Amygdala (tissue), 56 donors: Measurements from ENCODE around the gene GSTO1.

Experiments
- DNase-seq, 56 donors: peaks; one replicate each; lab custom pipeline; 2025; lab: John Stamatoyannopoulos, UW

Gene GSTO1

DNA sequence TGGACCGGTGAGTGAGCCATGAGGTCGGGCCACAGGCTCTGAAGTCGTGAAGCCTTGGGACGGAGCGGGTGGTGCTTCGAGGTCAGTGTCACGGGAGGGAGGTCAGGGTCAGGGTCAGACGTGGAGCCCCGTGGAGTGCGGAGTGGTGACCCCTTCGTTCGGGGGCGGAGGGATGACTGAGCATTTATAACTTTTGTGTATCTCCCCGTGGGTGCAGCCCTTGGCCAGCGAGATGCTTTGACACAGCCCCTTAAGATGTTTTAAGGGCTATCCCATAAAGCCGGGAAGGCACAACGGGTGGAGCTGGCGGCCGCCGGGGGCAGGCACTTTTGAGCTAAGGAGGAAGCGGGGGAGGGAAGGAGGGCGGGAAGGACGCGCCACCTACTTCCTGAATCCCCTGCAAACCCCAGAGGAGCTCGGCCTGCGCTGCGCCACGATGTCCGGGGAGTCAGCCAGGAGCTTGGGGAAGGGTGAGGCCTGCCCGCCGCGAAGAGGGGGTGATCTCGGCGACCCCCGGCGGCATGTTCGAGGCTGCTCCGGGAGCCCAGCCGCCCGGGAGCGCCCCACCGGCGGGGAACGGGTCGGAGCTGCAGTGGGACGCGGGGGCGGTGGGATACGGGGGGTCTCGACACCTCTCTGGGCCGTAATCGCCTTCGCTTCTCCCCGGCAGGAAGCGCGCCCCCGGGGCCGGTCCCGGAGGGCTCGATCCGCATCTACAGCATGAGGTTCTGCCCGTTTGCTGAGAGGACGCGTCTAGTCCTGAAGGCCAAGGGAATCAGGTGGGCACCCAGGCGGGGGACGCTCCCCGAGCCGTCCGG, at the start of gene GSTO1:
Gene GSTO1 (plus strand): TSS at position 400 of the 818 bp plus-strand sequence. CDS start 37 bp downstream, at position 437.
- DNase-seq = peak in 49 of 56 donors; percentile 11 to 77 (median 54)

DNA sequence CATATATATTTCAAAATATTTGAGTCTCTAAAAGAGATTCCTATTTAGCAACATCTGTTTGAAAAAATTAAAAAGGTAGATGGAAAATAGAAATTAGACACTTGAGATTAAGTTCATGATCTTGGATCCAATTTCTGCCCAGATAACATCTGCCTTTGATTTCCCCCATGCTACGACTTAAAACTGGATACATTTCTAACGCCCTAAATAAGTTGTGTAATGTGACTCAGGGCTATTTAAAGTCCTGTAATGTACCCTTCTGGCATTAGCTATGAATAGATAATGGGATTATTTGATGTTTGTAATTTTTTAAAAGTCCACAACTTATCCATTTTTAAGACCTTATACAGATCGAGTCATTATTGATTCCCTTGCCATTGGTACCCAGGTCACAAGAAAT, 46.0 kb upstream of the GSTO1 start:
- no peak for DNase-seq

DNA sequence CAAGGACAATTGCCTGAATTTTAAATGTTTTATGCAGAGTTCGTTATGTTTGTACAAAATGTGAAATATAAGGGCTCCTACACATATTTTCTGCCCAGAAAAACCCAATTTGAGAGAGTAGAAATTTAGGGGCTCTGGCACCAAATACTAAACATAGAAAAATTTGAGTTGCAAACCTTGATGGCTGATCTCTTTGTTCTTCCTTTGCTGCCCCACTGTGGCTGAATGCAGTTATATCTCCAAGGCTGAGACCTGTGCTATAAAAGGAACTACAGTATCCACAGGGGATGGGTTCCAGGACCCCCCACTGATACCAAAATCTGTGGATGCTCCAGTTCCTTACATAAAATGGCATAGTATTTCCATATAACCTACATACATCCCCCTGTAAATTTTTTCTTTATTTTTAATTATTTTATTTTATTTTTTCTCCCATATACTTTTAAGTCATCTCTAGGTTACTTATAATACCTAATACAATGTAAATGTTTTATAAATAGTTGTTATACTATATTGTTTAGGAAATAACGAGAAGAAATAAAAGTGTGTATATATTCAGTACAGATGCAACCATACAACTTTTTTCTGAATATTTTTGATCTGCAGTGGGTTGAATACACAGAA, 45.0 kb upstream of the GSTO1 start:
- DNase-seq = peak in 34 of 56 donors; percentile 1 to 79 (median 19)

- DNase-seq = no peak
Observed at GRCh38 chr10:104216631-104217030, 38.1 kb upstream of the GSTO1 start.

DNA sequence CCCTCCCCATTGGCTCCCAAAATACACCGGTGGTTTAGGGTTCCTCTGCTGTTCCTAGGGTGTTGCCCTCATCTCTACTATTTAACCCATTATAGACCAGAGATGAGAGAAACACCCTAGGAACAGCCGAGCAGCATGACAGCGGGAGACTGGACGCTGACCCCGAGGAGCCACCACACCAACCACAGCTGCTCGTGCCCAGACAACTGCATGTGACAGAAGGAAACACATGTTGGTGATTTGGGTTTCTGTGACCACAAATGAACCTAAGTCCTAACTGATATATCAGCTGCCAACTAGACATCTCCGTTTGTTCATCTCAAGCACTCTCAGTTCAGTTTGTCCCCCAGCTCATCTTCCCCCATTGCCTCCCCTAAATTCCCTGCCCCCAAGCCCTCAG, 35.9 kb upstream of the GSTO1 start:
- DNase-seq = no peak

- no peak for DNase-seq
Observed at GRCh38 chr10:104220522-104220921, 34.2 kb upstream of the GSTO1 start.

DNA sequence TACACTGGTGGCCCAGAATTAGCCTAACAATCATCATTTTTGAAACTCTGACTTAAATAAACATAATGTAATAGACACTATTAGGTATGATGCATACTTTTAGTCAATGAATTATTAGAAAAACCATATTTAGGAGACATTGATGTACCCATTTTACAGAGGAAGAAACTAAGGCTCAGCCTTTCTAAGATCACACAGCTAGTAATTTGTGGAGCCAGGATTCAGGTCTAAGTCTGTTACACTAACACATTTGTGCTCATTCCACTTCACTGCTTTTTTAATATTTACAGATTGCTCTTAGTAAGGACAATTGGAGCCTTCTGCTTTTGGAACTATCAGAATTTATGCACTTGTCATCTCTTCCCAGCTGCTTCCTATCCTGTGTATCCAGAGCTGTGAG, 31.4 kb upstream of the GSTO1 start:
- no peak for DNase-seq

DNA sequence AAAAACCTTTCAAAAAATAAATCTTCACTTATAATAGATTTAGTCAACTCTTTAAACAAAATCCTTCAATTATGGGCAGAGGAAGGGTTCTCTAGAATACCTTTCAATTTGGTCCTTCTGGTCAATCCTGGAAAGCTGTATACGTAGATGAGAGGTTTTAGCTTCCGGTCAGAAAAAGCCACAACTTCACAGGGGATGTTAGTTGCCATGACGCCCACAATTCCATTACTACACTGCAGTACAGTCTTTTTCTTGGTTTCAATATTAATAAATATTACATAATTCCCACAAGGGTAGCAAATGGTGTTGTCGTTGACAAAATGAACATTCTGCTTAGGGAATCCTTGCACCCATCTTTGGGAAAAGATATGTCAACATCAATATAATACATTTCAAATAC, 24.2 kb upstream of the GSTO1 start:
- no peak for DNase-seq

DNA sequence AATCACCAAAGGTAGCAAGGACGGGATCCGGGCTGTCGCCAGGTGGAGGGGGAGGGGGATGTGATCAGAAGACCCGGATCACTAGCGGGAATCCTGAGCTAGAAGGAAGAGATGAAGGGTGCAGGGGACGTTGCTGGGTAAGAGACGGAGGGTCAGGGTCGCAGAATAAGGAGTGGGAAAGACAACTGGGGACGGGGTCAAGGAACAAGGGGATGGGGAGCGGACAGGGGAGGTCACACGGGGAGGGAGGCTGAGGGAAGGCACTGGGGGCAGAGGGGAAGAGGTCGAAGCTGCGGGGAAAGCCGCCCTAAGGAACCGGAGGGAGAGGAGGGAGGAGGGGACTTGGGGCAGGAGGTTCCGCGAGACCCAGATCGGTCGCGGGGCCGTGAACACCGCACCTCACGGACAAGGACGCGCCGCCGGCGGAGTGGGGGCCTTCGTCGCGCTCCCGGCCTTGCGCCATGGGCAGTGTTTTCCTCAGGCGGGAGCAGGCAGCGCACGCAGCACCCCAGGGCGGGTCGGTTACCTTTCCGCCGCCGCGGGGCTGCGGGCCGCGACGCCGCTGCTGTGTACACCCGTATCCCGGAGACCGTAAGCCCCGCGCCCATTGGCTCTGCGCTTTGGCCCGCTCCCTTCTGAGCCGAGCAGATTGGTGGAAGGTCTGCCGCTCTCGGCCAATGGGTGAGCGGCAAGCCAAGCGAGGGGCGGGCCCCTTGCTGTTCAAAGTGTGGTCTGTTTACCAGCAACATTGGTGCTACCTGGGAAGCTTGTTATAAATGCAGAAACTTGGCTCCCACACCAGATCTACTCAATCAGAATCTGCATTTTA, 22.7 kb upstream of the GSTO1 start, which contains the start of gene CFAP43:
Gene CFAP43 (minus strand): TSS at position 581 of the 829 bp plus-strand sequence. CDS start 118 bp downstream, at position 463.
- peak; percentile 41 to 97 (median 90) for DNase-seq

DNA sequence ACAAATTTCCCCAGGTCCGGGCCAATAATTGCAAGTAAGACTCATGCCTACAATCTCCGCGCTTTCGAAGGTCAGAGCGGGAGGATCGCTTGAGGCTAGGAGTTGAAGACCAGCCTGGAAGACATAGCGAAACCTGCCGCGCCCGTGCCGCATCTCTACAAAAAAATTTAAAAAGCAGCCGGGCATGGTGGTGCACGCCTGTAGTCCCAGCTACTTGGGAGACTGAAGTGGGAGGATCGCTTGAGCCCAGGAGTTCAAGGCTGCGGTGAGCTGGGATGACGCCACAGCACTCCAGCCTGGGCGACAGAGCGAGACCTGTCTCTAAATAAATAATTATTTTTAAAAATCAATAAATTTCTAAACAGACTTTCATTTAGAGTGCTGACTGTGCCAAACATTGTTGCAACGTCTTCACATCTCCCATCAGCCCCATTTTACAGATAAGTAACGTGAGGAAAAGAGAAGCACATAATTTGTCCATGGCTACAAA, 22.0 kb upstream of the GSTO1 start:
- no peak for DNase-seq

DNA sequence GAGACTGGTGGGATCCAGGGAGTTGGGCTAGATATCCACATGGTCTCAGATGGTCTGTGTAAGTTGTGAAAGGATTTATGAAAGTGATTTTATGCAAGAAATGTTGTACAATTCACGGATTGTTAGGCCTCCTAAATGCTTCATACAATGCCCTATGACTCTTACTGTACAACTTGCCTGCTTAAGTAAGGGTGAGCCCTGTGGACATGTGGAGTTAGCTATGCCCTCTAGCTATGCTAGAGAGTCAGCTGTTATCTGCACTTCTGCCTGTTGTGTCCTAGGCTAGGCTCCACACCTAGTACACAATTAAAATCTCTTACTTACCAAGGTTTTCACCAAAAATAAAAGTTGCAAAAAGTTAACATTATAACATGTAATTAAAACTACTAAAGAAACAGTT, 20.9 kb upstream of the GSTO1 start:
- DNase-seq = no peak

- no peak for DNase-seq
Observed at GRCh38 chr10:104234934-104235333, 19.8 kb upstream of the GSTO1 start.

DNA sequence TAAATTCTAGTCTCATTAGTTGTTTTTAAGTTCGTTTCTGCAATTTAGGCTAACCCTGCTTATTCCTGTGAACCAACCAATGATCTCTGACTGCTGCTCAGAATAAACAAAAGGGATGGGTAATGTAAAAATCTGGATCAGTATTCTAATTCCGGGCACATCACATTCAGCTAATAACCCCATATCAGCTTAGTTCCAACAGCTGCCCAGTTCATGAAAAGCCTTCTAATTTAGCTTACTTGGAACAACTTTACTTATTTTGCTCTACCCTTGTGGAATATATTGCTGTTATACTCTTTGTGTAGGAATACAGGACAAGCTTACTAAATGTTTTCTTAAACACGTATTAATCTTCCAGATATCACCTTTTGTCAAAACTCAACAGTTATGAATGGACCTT, 18.9 kb upstream of the GSTO1 start:
- DNase-seq = no peak

GRCh38 chr10:104240078-104240477, 14.6 kb upstream of the GSTO1 start:
- no peak for DNase-seq

- DNase-seq = peak in 3 of 56 donors; percentile 4 to 41 (median 4)
Observed at GRCh38 chr10:104242545-104242944, 12.1 kb upstream of the GSTO1 start.

DNA sequence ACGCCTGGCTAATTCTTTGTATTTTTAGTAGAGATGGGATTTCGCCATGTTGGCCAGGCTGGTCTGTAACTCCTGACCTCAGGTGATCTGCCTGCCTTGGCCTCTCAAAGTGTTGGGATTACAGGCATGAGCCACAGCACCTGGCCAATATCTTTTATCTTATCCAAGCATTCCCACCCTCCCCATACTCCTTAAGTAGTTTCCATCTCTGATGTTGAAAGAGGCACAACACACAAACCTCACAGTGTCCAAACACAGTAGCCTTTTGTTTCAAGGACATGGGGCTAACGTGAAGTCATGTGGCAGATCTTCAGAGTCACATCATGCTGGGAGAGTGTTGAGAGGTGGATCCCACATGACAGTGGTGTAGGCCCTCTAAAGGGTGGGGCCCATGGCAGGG, 11.7 kb upstream of the GSTO1 start:
- peak in 23 of 56 donors; percentile 5 to 63 (median 28) for DNase-seq

GRCh38 chr10:104243512-104243911, 11.2 kb upstream of the GSTO1 start:
- DNase-seq = no peak

- DNase-seq = no peak
Observed at GRCh38 chr10:104245066-104245632, 9.5 kb upstream of the GSTO1 start.

DNA sequence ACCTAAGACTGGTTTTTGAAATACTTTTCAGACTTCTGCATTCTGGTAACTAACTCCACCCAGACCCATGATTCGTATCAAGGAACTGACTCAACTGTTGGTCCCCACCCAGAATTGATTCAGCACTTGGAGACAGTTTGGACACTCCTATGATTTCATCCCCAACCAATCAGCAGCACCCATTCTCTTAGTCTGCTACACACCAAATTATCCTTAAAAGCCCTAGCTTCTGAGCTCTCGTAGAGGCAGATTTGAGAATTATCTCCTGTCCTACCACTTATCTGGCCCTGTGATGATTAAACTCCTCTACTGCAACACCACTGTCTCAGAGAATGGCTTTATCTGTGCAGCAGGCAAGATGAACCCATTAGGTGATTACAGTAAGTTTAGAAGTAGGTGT, 7.7 kb upstream of the GSTO1 start:
- no peak for DNase-seq

DNA sequence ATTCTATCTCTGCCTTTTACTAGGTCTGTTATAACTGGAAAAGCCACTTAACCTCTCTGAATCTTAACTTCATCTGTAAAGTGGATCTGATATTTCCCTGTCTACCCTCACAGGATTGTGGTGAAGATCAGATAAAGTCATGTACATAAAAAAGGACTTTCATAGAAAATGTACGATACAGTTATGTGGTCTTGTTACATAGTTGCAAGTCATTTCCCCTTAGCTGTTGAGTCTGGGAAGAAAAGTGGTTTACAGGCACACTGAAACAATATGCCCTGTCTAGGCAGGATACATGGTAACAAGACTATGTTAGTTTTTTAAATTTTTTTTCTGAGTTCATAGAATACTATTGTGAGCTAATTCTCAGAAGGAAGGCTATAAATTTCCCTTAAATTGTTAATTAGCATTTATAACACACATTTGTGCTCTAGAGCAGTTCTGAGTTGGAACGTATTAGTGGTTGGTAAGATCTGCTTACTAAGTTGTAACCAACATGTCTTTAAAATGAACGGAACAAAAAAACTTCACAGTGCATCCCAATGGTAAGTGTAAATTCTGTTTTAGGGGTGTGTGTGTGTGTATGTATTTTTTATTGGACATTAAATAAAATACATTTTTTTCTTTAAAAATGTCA, 7.1 kb upstream of the GSTO1 start:
- DNase-seq = no peak
